DLD1 (cell line): Measurements from ENCODE around the gene ADGRL3.
"Not testable (repeated sequence)": the region's sequence is repeated elsewhere in the genome, so short reads cannot be mapped to it uniquely, and the experiment has no call there.

Experiments used
- in situ Hi-C: cut with HindIII; loops from 2 replicates; pipeline ENCODE4 v1.10.0; 2017; ENCODE audit warnings: low sequenced_read_pairs

ADGRL3 gene

DNA sequence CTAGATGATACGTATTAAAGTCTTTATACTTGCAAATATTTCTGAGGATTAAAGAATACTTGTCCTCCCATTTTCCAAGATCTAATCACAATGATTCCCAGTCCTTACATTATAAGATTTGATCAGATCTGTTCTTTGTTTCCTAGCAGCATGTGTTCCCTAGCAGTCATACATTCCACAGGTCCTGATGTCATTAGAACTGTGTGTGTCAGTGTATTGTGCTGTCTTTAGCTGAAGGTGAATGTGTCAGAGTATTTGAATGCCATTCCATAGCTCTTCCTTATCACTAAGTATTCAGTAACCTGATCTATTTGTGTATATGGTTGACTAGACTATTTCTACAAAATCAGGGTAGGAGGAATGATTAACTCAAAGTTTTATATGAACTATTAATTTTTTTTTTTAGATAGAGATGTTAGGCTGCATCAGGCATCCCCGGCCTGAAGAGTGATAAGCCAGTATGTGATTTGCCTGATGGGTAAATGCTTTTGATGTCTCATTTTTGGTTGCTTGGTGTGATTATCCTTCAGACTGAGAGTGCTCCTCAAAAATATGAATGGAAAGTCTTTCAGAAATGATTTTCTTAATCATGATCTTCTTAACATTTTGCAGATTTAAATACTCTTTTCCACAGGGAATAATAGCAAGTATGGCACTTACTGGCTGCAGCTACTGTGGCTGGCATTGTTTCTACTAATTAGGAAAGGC lies 4.4 kb downstream of the ADGRL3 start:
- in situ Hi-C loops, result no loop called here

GRCh38 chr4:61205066-61205465 lies 4.9 kb downstream of the ADGRL3 start:
- in situ Hi-C loops, result no loop called here

GRCh38 chr4:61207156-61207555 lies 7.0 kb downstream of the ADGRL3 start:
- in situ Hi-C loops, result not testable (repeated sequence)

- in situ Hi-C loops, result no loop called here
These were observed 10.2 kb downstream of the ADGRL3 start for GRCh38 chr4:61210186-61210939.

GRCh38 chr4:61211781-61212180 lies 11.7 kb downstream of the ADGRL3 start:
- in situ Hi-C loops, result no loop called here

GRCh38 chr4:61212788-61213187 lies 12.7 kb downstream of the ADGRL3 start:
- in situ Hi-C loops, result no loop called here

DNA sequence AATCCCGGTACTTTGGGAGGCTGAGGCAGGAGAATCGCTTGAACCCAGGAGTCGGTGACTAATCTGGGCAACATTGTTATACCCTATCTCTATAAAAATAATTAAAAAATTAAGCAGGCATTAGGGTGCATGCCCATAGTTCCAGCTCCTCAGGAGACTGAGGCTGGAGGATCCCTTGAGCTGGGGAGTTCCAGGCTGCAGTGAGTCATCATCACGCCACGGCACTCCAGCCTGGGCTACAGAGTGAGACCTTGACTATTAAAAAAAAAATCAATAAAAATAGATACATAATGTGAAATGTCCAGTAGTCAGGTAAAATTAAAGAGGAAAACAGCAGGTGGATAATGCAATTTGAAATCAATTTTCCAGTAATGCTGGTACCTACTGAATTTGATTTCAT lies 14.6 kb downstream of the ADGRL3 start:
- in situ Hi-C loops, result no loop called here

DNA sequence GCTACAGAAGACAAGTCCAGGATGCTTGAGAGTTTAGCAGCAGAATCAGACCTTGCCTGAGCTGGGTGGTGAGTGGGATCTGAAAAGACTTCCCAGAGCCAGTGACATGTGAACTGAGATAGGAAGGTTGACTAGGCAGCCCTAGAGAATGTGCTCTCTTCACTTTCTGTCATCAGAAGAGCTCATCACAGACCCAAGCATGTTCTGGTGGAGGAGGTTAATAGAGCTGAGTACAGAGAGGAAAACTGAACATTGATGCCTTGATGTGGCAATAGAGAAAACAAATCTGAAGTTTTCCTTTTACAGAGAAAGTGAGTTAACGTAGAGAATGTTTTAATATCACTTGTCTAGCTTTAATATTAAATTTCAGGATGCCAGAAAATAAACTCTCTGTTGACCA lies 17.1 kb downstream of the ADGRL3 start:
- in situ Hi-C loops, result no loop called here

DNA sequence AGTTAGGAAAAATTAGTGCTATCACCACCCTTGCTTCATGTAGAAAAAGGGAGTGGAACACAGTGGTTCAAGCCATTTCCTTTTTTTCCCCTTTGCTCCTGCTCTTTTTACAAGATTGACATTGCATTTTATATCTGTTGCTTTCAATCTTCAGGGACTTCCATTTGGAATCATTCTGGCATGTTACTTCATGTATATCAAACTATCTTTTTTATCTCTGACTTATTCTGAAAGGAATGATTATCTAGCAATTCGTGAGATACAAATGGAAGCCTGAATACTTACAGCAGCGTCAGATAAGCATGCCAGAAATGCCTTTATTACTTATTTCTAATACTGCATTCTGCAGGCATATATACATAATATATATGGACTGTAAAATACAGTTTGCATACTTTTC lies 20.4 kb downstream of the ADGRL3 start:
- in situ Hi-C loops, result no loop called here

GRCh38 chr4:61223385-61223784 lies 23.3 kb downstream of the ADGRL3 start:
- in situ Hi-C loops, result no loop called here

GRCh38 chr4:61224573-61224972 lies 24.4 kb downstream of the ADGRL3 start:
- in situ Hi-C loops, result no loop called here

DNA sequence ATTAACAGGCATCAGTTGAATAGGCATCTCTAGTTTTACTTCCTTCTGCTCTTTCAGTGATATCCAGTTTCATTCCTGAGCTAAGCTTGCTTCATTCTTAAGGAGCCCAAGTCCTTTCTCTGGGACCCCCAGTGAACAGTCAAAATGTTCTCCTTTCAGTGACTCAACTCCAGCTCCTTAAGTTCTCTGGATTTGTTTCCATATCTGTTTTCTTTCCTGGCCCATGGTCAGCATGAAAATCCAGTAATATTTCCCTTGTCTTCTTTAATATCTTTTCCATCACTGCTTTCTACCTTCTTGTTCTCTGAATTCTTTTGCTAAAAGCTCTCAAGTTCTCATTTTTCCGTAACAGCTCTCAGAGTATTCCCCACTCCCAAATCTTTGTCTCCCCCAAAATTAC lies 25.5 kb downstream of the ADGRL3 start:
- in situ Hi-C loops, result no loop called here

DNA sequence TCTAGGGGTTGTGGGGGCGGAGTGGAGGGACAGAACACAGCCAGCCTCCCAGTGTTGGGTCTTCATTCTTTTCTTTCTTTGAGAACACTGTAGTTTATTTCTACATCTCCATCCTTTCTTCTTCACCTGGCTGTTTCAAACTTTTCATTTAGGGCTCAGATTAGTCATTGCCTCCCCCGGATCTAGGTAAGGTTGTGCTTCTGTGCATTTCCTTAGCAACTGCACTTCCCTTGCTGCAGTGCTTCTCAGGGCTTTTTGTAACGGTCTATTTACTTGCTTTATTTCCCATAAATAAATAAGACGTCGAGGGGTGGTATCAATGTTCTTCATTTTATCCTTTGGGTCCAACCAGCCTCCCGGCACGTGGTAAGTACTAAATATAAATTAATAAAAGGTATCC lies 31.3 kb downstream of the ADGRL3 start:
- in situ Hi-C loops, result no loop called here

DNA sequence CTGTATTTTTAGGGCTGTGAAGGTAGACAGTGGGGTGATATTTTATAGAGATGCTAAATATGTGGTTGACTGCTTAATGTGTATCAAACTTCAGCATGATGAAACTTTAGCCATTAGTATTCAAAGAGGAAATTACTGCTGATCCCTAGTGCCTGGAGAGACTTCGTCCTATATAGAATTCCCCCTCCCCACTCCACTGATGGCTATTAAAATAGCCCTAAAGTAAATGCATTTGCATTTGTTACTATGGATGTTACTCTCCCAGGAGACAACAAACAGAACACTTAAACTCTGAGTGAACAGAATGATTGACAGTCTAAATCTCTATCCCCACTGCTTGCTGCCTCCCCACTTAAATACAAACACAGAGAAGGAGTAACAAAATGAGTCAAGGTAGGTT lies 39.1 kb downstream of the ADGRL3 start:
- in situ Hi-C loops, result no loop called here

- in situ Hi-C loops, result no loop called here
These were observed 43.8 kb downstream of the ADGRL3 start for GRCh38 chr4:61243962-61244361.

DNA sequence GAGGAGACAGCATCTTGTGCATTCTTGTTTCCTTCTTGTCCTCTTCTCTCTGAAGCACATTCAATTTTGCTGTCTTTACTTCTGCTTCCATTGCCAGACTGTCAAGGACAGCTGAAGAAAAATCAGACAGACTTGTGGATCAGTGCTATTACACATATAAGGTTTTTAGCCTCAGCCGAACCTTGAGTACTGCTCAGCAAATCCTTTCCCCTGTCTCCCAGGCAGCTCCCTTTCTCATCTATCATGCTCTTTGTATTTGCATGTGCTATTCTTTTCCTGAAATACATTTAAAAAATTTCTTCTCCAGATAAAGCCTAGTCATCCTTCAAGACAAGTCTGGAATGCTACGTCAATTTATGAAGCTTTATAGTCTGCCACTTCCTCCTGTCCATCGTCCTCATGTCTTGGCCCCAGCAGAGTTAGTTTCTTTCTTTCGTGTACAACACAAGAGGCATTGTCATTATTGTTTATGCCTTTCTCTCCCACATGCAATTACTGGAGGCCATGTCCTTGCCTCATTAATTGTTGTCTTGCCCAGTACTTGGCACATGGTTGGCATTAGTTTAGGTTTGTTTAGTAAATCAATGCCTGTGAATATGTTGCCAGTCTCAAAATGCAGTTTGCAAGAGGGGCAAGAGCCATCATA lies 45.1 kb downstream of the ADGRL3 start:
- in situ Hi-C loops, result no loop called here

- in situ Hi-C loops, result no loop called here
These were observed 45.9 kb downstream of the ADGRL3 start for GRCh38 chr4:61246034-61246433.

- in situ Hi-C loops, result no loop called here
These were observed 48.6 kb downstream of the ADGRL3 start for GRCh38 chr4:61248705-61249104.

DNA sequence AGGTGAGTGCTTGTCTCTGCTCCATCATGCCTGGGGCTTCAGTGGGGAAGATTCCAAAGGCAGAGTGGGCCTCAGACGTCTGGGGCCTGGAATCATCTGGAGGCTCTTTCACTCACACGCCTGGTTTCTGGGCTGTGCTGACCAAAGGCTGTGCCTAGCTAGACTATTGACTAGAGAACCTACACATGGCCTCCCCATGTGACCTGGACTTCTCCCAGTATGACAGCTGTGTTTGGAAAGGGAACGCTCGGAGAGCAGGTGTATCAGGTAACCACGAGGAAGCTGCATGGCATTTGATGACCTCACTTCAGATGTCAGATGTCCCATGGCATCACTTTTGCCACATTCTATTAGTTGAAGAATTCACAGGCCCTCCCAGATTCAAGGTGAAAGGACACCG lies 51.0 kb downstream of the ADGRL3 start:
- in situ Hi-C loops, result no loop called here

- in situ Hi-C loops, result no loop called here
These were observed 54.3 kb downstream of the ADGRL3 start for GRCh38 chr4:61254406-61254805.

DNA sequence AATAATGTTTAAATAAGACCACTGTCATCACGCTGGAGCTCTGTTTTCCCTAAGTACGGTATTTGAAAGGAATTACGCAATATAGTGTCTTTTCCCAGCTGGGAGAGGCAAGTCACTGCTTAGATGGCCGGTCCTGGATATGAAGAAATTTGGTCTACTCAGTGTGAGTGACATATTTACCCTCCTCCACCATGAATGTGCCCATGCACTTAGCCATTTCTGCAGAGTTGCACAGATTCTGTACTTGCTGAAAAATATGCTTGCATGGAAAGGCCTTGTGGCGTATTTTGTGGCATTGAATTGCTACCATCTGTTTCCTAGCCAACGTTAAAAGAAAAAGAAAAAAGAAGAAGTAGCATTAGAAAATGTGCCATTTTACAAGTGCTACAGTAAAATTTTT lies 73.1 kb downstream of the ADGRL3 start:
- in situ Hi-C loops, result no loop called here

DNA sequence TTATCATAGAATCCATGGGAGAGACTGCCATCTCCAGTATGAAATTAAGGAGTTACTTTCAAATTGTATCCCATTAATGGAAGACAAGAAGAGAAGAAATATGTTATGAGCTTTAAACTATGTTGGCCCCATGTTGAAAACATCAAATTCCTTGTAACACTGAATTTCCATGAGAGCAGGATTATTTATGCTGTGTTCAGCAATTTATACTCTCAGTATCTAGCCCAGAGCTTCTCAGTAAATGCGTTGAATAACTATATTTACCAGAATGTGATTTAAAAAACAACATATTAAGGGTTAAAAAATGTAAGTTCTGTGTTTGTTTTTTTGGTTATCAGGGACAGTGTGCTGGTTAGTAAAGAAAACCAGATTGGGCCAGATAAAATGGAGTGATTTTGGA lies 74.2 kb downstream of the ADGRL3 start:
- in situ Hi-C loops, result no loop called here
